H9 (cell line): ENCODE data around the gene IMPDH1. TPM values are rescaled to one million over a fixed set of nuclear protein-coding genes. Genes with fewer than 3 reads are reported as not detected.

Experiments
- DNase-seq: peaks from one replicate; pipeline ENCODE4 v3.0.0-alpha.2; 2017
- H2AFZ ChIP-seq: one replicate; pipeline ENCODE4 v1.6.1; 2013; ENCODE audit warnings: mild to moderate bottlenecking, low read length, control low read depth, moderate library complexity
- H2AK5ac ChIP-seq: 2 replicates; pipeline ENCODE4 v1.6.1; 2013; ENCODE audit warnings: low read length, control low read depth, mixed read lengths; ENCODE audit not compliant: insufficient read length
- H2BK120ac ChIP-seq: one replicate; pipeline ENCODE4 v1.6.1; 2013; ENCODE audit warnings: low read depth, mild to moderate bottlenecking, low read length, control low read depth, inconsistent platforms; ENCODE audit not compliant: poor library complexity, severe bottlenecking
- H2BK12ac ChIP-seq: 2 replicates; pipeline ENCODE4 v1.6.1; 2013; ENCODE audit warnings: low read length, control low read depth, mixed read lengths, low read depth; ENCODE audit not compliant: insufficient read length
- H2BK15ac ChIP-seq: 2 replicates; pipeline ENCODE4 v1.6.1; 2013; ENCODE audit warnings: low read depth, low read length, control low read depth
- H2BK20ac ChIP-seq: one replicate; pipeline ENCODE4 v1.6.1; 2013; ENCODE audit warnings: low read depth, mild to moderate bottlenecking, low read length, control low read depth, inconsistent platforms; ENCODE audit not compliant: poor library complexity, severe bottlenecking
- H2BK5ac ChIP-seq: 2 replicates; pipeline ENCODE4 v1.6.1; 2013; ENCODE audit warnings: low read length, control low read depth, mixed read lengths; ENCODE audit not compliant: insufficient read length
- H3K14ac ChIP-seq: 2 replicates; pipeline ENCODE4 v1.6.1; 2013; ENCODE audit warnings: low read length, control low read depth; ENCODE audit not compliant: insufficient read depth
- H3K18ac ChIP-seq: 2 replicates; pipeline ENCODE4 v1.6.1; 2013; ENCODE audit warnings: low read depth, mild to moderate bottlenecking, mixed read lengths, low read length, control low read depth; ENCODE audit not compliant: insufficient read length
- H3K23ac ChIP-seq: 2 replicates; pipeline ENCODE4 v1.6.1; 2013; ENCODE audit warnings: low read length, control low read depth, mixed read lengths, low read depth; ENCODE audit not compliant: insufficient read length
- H3K23me2 ChIP-seq: 2 replicates; pipeline ENCODE4 v1.6.1; 2013; ENCODE audit warnings: low read depth, mild to moderate bottlenecking, mixed read lengths, low read length, control low read depth; ENCODE audit not compliant: insufficient read length, poor library complexity, severe bottlenecking
- H3K27ac ChIP-seq: 2 replicates; pipeline ENCODE4 v1.5.1; 2013; ENCODE audit warnings: low read length, control low read depth, mixed read lengths, low read depth; ENCODE audit not compliant: insufficient read length
- H3K27me3 ChIP-seq: 2 replicates; pipeline ENCODE4 v1.6.1; 2013; ENCODE audit warnings: low read length, control low read depth, inconsistent platforms; ENCODE audit not compliant: insufficient read depth
- H3K4ac ChIP-seq: 2 replicates; pipeline ENCODE4 v1.6.1; 2013; ENCODE audit warnings: low read depth, mild to moderate bottlenecking, control low read depth, inconsistent platforms, low read length, moderate library complexity
- H3K4me1 ChIP-seq: 2 replicates; pipeline ENCODE4 v1.6.1; 2013; ENCODE audit warnings: low read length, control low read depth, inconsistent platforms; ENCODE audit not compliant: insufficient read depth
- H3K4me2 ChIP-seq: 2 replicates; pipeline ENCODE4 v1.6.1; 2013; ENCODE audit warnings: low read length, control low read depth, mixed read lengths; ENCODE audit not compliant: insufficient read length, insufficient read depth
- H3K56ac ChIP-seq: 2 replicates; pipeline ENCODE4 v1.6.1; 2013; ENCODE audit warnings: low read depth, mild to moderate bottlenecking, mixed read lengths, low read length, control low read depth; ENCODE audit not compliant: insufficient read length
- H3K79me1 ChIP-seq: 2 replicates; pipeline ENCODE4 v1.6.1; 2013; ENCODE audit warnings: low read depth, mild to moderate bottlenecking, moderate library complexity, low read length, control low read depth, inconsistent platforms; ENCODE audit not compliant: insufficient read depth, poor library complexity, severe bottlenecking
- H3K79me2 ChIP-seq: 2 replicates; pipeline ENCODE4 v1.6.1; 2013; ENCODE audit warnings: low read length, control low read depth, inconsistent platforms; ENCODE audit not compliant: insufficient read depth
- H3K9ac ChIP-seq: 2 replicates; pipeline ENCODE4 v1.6.1; 2013; ENCODE audit warnings: low read length, control low read depth, mixed read lengths; ENCODE audit not compliant: insufficient read length; ENCODE audit errors: extremely low read depth
- H3K9me3 ChIP-seq: one replicate; pipeline ENCODE4 v1.6.1; 2013; ENCODE audit warnings: low read depth, low read length, inconsistent platforms; ENCODE audit not compliant: control insufficient read depth
- H3T11ph ChIP-seq: one replicate; pipeline ENCODE4 v1.6.1; 2013; ENCODE audit warnings: mild to moderate bottlenecking, low read length, control low read depth, inconsistent platforms
- H4K20me1 ChIP-seq: one replicate; pipeline ENCODE4 v1.6.1; 2013; ENCODE audit not compliant: control insufficient read depth, insufficient read length, insufficient read depth
- H4K5ac ChIP-seq: 2 replicates; pipeline ENCODE4 v1.6.1; 2013; ENCODE audit warnings: low read depth, mild to moderate bottlenecking, mixed read lengths, low read length, control low read depth; ENCODE audit not compliant: insufficient read length
- H4K8ac ChIP-seq: replicated peaks from 2 replicates; pipeline ENCODE4 v1.6.1; 2013; ENCODE audit warnings: low read length, control low read depth, mixed read lengths, low read depth; ENCODE audit not compliant: insufficient read length
- H4K91ac ChIP-seq: 2 replicates; pipeline ENCODE4 v1.6.1; 2013; ENCODE audit warnings: low read depth, mild to moderate bottlenecking, moderate library complexity, mixed read lengths, low read length, control low read depth; ENCODE audit not compliant: insufficient read length
- H3K27ac Mint-ChIP-seq, 3 experiments: 2 replicates in 2 of 3; 3 replicates in 1 of 3; pipeline ENCODE4 v1.8.0; 2020 to 2021; ENCODE audit warnings: mixed read lengths in 3 of 3, mild to moderate bottlenecking in 1 of 3, moderate library complexity in 1 of 3
- H3K27me3 Mint-ChIP-seq: 2 replicates; pipeline ENCODE4 v1.8.0; 2021; ENCODE audit warnings: low read depth, mild to moderate bottlenecking, moderate library complexity, mixed read lengths
- H3K36me3 Mint-ChIP-seq, 3 experiments: 2 replicates in 2 of 3; 3 replicates in 1 of 3; pipeline ENCODE4 v1.8.0; 2020 to 2021; ENCODE audit warnings: low read depth in 3 of 3, mixed read lengths in 3 of 3; ENCODE audit not compliant: insufficient read depth in 1 of 3
- H3K4me1 Mint-ChIP-seq, 2 experiments: 2 replicates each; pipeline ENCODE4 v1.8.0; 2020; ENCODE audit warnings: mixed read lengths in 2 of 2
- H3K4me3 Mint-ChIP-seq, 2 experiments: 2 replicates in 1 of 2; 3 replicates in 1 of 2; pipeline ENCODE4 v1.8.0; 2020 to 2021; ENCODE audit warnings: mild to moderate bottlenecking in 2 of 2, mixed read lengths in 2 of 2, moderate library complexity in 1 of 2
- H3K9me3 Mint-ChIP-seq, 2 experiments: 2 replicates in 1 of 2; 3 replicates in 1 of 2; pipeline ENCODE4 v1.8.0; 2020; ENCODE audit warnings: mild to moderate bottlenecking in 2 of 2, mixed read lengths in 2 of 2, moderate library complexity in 1 of 2
- WGBS: extraction: QIAGEN DNeasy Blood & Tissue Kit; methylation state at CpG from one replicate; pipeline ENCODE4 v1.1.7; 2013; ENCODE audit warnings: missing lambda C conversion rate, low lambda C conversion rate, mixed read lengths; ENCODE audit not compliant: insufficient read length; ENCODE audit errors: extremely low coverage; 5-methylcytosine and 5-hydroxymethylcytosine counted together
- total RNA-seq: library from RNA; stranded (reverse); gene quantifications from 2 replicates; pipeline ENCODE4 v1.2.1, GENCODE V29; 2021
- TF ChIP-seq, protein P1 (sequence below): fragments of 200-600 bp; sonication (generic); conservative IDR thresholded peaks from 3 replicates; pipeline ENCODE4 v1.8.0; 2021; ENCODE audit warnings: antibody characterized with exemption, mild to moderate bottlenecking

IMPDH1 gene
- total RNA-seq, 1 experiment from 2014 or later, result 35.2 TPM

DNA sequence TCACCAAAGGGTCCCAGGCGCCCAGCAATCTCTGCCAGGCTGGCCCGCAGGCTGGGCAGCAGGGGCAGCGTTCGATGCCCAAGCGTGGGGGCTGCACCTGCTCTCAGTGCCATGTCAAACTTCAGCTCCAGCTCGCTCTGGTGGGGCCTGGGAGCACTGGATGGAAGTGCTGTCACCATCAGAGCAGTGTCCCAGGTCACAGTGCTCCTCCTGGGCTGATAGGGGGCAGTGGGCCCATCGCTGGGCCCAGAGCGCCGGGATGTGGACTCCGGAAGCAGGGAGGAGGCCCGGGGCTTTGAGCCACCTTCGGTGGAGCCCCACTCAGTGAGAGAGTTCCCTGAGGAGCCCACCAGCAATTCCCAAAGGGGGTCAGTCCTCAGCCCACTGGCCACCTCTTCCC, 50.4 kb downstream of the IMPDH1 start:
- no peak overlapping the region for H4K5ac ChIP-seq
- H4K8ac ChIP-seq, result no peak overlapping the region
- H2BK20ac ChIP-seq, result no peak overlapping the region
- H3K27me3 ChIP-seq, result peaks cover 32% of the 10 kb centered on the region
- H2AFZ ChIP-seq, result no peak overlapping the region
- Mint-ChIP-seq H3K4me3 (peak overlapping the region in 1 of 2 experiments; percentile 35; a peak in 1 of 5 replicates), H3K27ac (no peak overlapping the region), H3K4me1 (peaks cover 12 to 20% of the 10 kb centered on the region in 2 experiments), H3K9me3 (peaks cover 0 to 1% of the 10 kb centered on the region in 2 experiments; a peak in 1 of 5 replicates), H3K36me3 (no peaks in the 10 kb centered on the region; a peak in 2 of 7 replicates), H3K27me3 (peaks cover 92% of the 10 kb centered on the region)
- no peak overlapping the region for H3K14ac ChIP-seq
- no peaks in the 10 kb centered on the region for H3K79me1 ChIP-seq
- H3K23me2 ChIP-seq, result peaks cover 8% of the 10 kb centered on the region
- no peak overlapping the region for H3K23ac ChIP-seq
- no peaks in the 10 kb centered on the region for H3K4me1 ChIP-seq
- H3T11ph ChIP-seq, result no peak overlapping the region
- H2AK5ac ChIP-seq, result no peak overlapping the region
- no peak for DNase-seq
- no CpG with 5 or more reads among the region's 12 CpGs for WGBS
- H3K9me3 ChIP-seq, result no peaks in the 10 kb centered on the region
- no peak overlapping the region for H3K9ac ChIP-seq
- 0 out of 2 replicates have a peak, but pooled peaks cover 1% of the 10 kb centered on the region for H3K79me2 ChIP-seq
- H4K20me1 ChIP-seq, result no peaks in the 10 kb centered on the region
- H2BK15ac ChIP-seq, result no peak overlapping the region
- H2BK5ac ChIP-seq, result no peak overlapping the region
- no peak overlapping the region for H2BK120ac ChIP-seq
- TF ChIP-seq, protein P1, sequence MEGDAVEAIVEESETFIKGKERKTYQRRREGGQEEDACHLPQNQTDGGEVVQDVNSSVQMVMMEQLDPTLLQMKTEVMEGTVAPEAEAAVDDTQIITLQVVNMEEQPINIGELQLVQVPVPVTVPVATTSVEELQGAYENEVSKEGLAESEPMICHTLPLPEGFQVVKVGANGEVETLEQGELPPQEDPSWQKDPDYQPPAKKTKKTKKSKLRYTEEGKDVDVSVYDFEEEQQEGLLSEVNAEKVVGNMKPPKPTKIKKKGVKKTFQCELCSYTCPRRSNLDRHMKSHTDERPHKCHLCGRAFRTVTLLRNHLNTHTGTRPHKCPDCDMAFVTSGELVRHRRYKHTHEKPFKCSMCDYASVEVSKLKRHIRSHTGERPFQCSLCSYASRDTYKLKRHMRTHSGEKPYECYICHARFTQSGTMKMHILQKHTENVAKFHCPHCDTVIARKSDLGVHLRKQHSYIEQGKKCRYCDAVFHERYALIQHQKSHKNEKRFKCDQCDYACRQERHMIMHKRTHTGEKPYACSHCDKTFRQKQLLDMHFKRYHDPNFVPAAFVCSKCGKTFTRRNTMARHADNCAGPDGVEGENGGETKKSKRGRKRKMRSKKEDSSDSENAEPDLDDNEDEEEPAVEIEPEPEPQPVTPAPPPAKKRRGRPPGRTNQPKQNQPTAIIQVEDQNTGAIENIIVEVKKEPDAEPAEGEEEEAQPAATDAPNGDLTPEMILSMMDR, result no peak
- no peak overlapping the region for H3K27ac ChIP-seq
- no peak overlapping the region for H2BK12ac ChIP-seq
- no peak overlapping the region for H4K91ac ChIP-seq
- no peak overlapping the region for H3K4me2 ChIP-seq
- H3K56ac ChIP-seq, result no peak overlapping the region
- H3K4ac ChIP-seq, result no peak overlapping the region
- H3K18ac ChIP-seq, result no peak overlapping the region
